CD14-positive monocyte (primary cell): Measurements from ENCODE around the gene THSD4. TPM values are rescaled to one million over a fixed set of nuclear protein-coding genes. Genes with fewer than 3 reads are reported as not detected.

ENCODE experiments used
- DNase-seq, 3 donors: peaks; one replicate each; pipeline ENCODE4 v3.0.0-alpha.2; 2011 to 2022
- H2AFZ ChIP-seq: 2 replicates; pipeline ENCODE4 v1.6.0; 2012; ENCODE audit warnings: mild to moderate bottlenecking, low read depth, low read length, inconsistent platforms; ENCODE audit not compliant: insufficient read depth, poor library complexity, severe bottlenecking
- H3K27ac ChIP-seq, 2 donors: 1 replicate in 1 of 2; 2 replicates in 1 of 2; pipeline ENCODE4 v1.5.1; 2012 to 2013; ENCODE audit warnings: low read length in 2 of 2, control low read depth in 1 of 2, inconsistent platforms in 1 of 2, low read depth in 1 of 2, mild to moderate bottlenecking in 1 of 2
- H3K27me3 ChIP-seq, 2 donors: one replicate each; pipeline versions ENCODE4 v1.6.0 to v1.6.1; 2011 to 2013; ENCODE audit warnings: low read length in 2 of 2; ENCODE audit not compliant: control insufficient read depth in 2 of 2, insufficient read depth in 2 of 2
- H3K36me3 ChIP-seq, 2 donors: replicated peaks in 1 of 2; 1 replicate in 1 of 2; 2 replicates in 1 of 2; pipeline versions ENCODE4 v1.5.1 to v1.6.1; 2012 to 2013; ENCODE audit warnings: low read length in 2 of 2, control low read depth in 1 of 2, inconsistent platforms in 1 of 2, mild to moderate bottlenecking in 1 of 2; ENCODE audit not compliant: insufficient read depth in 2 of 2, control insufficient read depth in 1 of 2
- H3K4me1 ChIP-seq, 2 donors: 1 replicate in 1 of 2; 2 replicates in 1 of 2; pipeline versions ENCODE4 v1.5.1 to v1.6.1; 2012 to 2013; ENCODE audit warnings: low read length in 2 of 2, control low read depth in 1 of 2, inconsistent platforms in 1 of 2, mild to moderate bottlenecking in 1 of 2, moderate library complexity in 1 of 2; ENCODE audit not compliant: insufficient read depth in 2 of 2, control insufficient read depth in 1 of 2
- H3K4me2 ChIP-seq: replicated peaks from 2 replicates; pipeline ENCODE3; 2012; ENCODE audit warnings: low read length, moderate library complexity, mild to moderate bottlenecking; ENCODE audit not compliant: poor library complexity, severe bottlenecking; ENCODE audit errors: extremely low read depth
- H3K4me3 ChIP-seq, 3 experiments: fragments of 200-600 bp in 1 of 3; sonication (generic) in 1 of 3; replicated peaks in 1 of 3; 1 replicate in 2 of 3; 2 replicates in 1 of 3; pipeline ENCODE4 v1.5.1; 2011 to 2013; ENCODE audit warnings: low read length in 3 of 3, mild to moderate bottlenecking in 3 of 3, control low read depth in 2 of 3, low read depth in 2 of 3, inconsistent platforms in 1 of 3, moderate library complexity in 1 of 3
- H3K79me2 ChIP-seq: 2 replicates; pipeline ENCODE4 v1.6.0; 2012; ENCODE audit warnings: mild to moderate bottlenecking, control low read depth, inconsistent platforms, low read length, moderate library complexity; ENCODE audit not compliant: insufficient read depth
- H3K9ac ChIP-seq: 2 replicates; pipeline ENCODE4 v1.6.0; 2017; ENCODE audit warnings: low read length, mild to moderate bottlenecking; ENCODE audit not compliant: insufficient read depth, poor library complexity, severe bottlenecking
- H3K9me3 ChIP-seq, 2 donors: replicated peaks in 1 of 2; 1 replicate in 1 of 2; 2 replicates in 1 of 2; pipeline versions ENCODE4 v1.5.1 to v1.6.1; 2012 to 2013; ENCODE audit warnings: low read length in 2 of 2, control low read depth in 1 of 2; ENCODE audit not compliant: control insufficient read depth in 1 of 2, insufficient read depth in 1 of 2
- H4K20me1 ChIP-seq: 2 replicates; pipeline ENCODE4 v1.6.0; 2012; ENCODE audit warnings: mild to moderate bottlenecking, low read length, control low read depth, moderate library complexity; ENCODE audit not compliant: insufficient read depth
- H3K27ac Mint-ChIP-seq, 7 donors: one replicate each; pipeline ENCODE4 v1.8.0; 2020; ENCODE audit warnings: mild to moderate bottlenecking in 7 of 7, mixed read lengths in 7 of 7, moderate library complexity in 6 of 7, inconsistent platforms in 2 of 7
- H3K27me3 Mint-ChIP-seq, 3 donors: one replicate each; pipeline ENCODE4 v1.8.0; 2021 to 2022; ENCODE audit warnings: low read depth in 3 of 3, mild to moderate bottlenecking in 3 of 3, mixed read lengths in 3 of 3, moderate library complexity in 3 of 3, inconsistent platforms in 1 of 3
- H3K36me3 Mint-ChIP-seq, 2 donors: one replicate each; pipeline ENCODE4 v1.8.0; 2020; ENCODE audit warnings: mixed read lengths in 2 of 2, inconsistent platforms in 1 of 2, mild to moderate bottlenecking in 1 of 2
- H3K4me1 Mint-ChIP-seq: one replicate; pipeline ENCODE4 v1.8.0; 2020; ENCODE audit warnings: mild to moderate bottlenecking, mixed read lengths
- H3K4me3 Mint-ChIP-seq, 2 donors: one replicate each; pipeline ENCODE4 v1.8.0; 2020; ENCODE audit warnings: mild to moderate bottlenecking in 2 of 2, mixed read lengths in 2 of 2, moderate library complexity in 1 of 2
- H3K9me3 Mint-ChIP-seq, 7 donors: one replicate each; pipeline ENCODE4 v1.8.0; 2020 to 2022; ENCODE audit warnings: mixed read lengths in 7 of 7, mild to moderate bottlenecking in 6 of 7, moderate library complexity in 6 of 7, inconsistent platforms in 2 of 7
- WGBS: methylation state at CpG from one replicate; pipeline ENCODE4 v1.1.5; 2013; ENCODE audit warnings: missing lambda C conversion rate; ENCODE audit not compliant: insufficient coverage; 5-methylcytosine and 5-hydroxymethylcytosine counted together
- intact Hi-C, 2 donors: fragments of 100-400 bp; cut with micrococcal nuclease; formaldehyde crosslinking; loops; one replicate each; pipeline versions ENCODE4 v1.15.0 to v1.15.1; 2023
- polyA plus RNA-seq, 3 donors: library from polyadenylated mRNA; depleted of rRNA in 1 of 3; unstranded in 2 of 3; stranded (reverse) in 1 of 3; fragments of 300-500 nt in 2 of 3; fragments of >200 nt in 1 of 3; fragmentation: Illumina TruSeq in 2 of 3; gene quantifications; 1 replicate in 2 of 3; 2 replicates in 1 of 3; pipeline ENCODE4 v1.2.3, GENCODE V29; 2012 to 2021
- TF ChIP-seq, protein P1 (sequence below): fragments of 200-600 bp; IDR thresholded peaks from one replicate; pipeline ENCODE4 v1.8.0; 2022; ENCODE audit warnings: antibody characterized with exemption, mild to moderate bottlenecking

The THSD4 gene
- polyA plus RNA-seq, 3 donors = not detected

DNA sequence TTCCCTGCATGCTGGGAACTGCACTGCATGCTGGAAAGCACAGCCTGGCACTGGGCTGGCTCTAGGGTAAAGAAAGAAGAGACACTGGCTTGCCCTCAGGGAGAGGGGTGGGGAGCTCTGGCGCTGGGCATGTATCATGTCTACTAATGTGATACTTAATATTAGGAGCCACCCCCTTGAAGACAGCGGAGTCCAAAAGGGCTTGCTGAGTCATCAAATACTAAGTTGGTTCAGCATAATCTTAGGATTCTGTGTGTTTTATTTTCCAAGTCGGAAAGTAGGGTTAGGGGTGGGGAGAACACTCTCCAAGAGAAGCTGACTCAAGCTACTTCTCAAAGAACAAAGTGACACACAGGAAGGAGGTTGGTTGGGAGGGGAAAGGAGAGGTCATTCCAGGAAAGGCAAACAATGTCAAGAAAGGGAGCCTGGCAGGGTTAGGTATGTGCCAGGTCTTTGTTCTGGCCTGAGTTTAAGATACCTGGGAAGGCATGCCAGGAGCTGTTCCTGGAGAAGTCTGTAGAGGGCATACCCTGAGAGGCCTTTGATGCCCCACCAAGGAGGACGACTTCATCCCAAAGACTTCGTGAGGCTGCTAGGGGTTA is 457.3 kb downstream of the THSD4 start:
- no peak for DNase-seq
- 89% methylated on average over 3 of the region's 5 CpGs for WGBS

DNA sequence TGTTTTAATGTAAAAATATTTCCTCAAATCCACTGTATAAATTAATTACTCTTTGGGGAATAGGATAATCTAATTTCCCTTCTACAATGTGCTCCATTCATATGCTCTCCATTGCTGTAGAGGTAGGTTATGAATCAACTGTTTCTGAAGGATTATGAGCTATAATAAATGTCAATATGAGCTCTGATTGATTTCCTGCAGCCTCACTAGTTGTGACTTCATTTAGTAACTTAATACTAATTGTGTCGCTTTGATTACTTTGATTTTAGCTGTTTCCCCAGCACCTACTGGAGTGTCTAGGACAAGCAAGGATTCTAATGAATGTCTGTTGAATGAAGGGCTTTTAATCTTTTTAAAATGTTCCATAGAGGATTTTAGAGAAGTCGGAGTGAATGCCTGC is 458.3 kb downstream of the THSD4 start:
- no peaks in the 10 kb centered on the region for H3K36me3 ChIP-seq
- no peaks in the 10 kb centered on the region for H4K20me1 ChIP-seq
- H3K9ac ChIP-seq = no peak overlapping the region
- H3K27me3 ChIP-seq = no peaks in the 10 kb centered on the region
- H3K79me2 ChIP-seq = no peaks in the 10 kb centered on the region
- no peak overlapping the region for H3K27ac Mint-ChIP-seq
- peaks cover under 1 to 12% (median 6%) of the 10 kb centered on the region in 3 donors for H3K27me3 Mint-ChIP-seq
- H3K4me1 ChIP-seq = no peaks in the 10 kb centered on the region
- no peaks in the 10 kb centered on the region for H3K9me3 ChIP-seq
- H2AFZ ChIP-seq = no peak overlapping the region
- H3K27ac ChIP-seq = no peak overlapping the region
- H3K9me3 Mint-ChIP-seq = peaks cover 0 to 3% (median 0%) of the 10 kb centered on the region in 7 donors
- H3K4me2 ChIP-seq = no peak overlapping the region
- no peak for DNase-seq
- no peak overlapping the region for H3K4me3 ChIP-seq
- intact Hi-C loops = no loop called here
- no peak overlapping the region for H3K4me3 Mint-ChIP-seq
- no peaks in the 10 kb centered on the region for H3K36me3 Mint-ChIP-seq
- no CpG with 5 or more reads among the region's 2 CpGs for WGBS
- TF ChIP-seq, protein P1, sequence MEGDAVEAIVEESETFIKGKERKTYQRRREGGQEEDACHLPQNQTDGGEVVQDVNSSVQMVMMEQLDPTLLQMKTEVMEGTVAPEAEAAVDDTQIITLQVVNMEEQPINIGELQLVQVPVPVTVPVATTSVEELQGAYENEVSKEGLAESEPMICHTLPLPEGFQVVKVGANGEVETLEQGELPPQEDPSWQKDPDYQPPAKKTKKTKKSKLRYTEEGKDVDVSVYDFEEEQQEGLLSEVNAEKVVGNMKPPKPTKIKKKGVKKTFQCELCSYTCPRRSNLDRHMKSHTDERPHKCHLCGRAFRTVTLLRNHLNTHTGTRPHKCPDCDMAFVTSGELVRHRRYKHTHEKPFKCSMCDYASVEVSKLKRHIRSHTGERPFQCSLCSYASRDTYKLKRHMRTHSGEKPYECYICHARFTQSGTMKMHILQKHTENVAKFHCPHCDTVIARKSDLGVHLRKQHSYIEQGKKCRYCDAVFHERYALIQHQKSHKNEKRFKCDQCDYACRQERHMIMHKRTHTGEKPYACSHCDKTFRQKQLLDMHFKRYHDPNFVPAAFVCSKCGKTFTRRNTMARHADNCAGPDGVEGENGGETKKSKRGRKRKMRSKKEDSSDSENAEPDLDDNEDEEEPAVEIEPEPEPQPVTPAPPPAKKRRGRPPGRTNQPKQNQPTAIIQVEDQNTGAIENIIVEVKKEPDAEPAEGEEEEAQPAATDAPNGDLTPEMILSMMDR = no peak
- no peaks in the 10 kb centered on the region for H3K4me1 Mint-ChIP-seq

More for the DNA sequence above, 457.3 kb downstream of the THSD4 start:
- no peaks in the 10 kb centered on the region for H3K79me2 ChIP-seq
- no peak overlapping the region for H3K4me2 ChIP-seq
- no peak overlapping the region for H3K4me3 Mint-ChIP-seq
- no peaks in the 10 kb centered on the region for H3K36me3 Mint-ChIP-seq
- H3K27me3 ChIP-seq = no peaks in the 10 kb centered on the region
- intact Hi-C loops = no loop called here
- H3K9me3 ChIP-seq = no peaks in the 10 kb centered on the region
- no peak overlapping the region for H3K4me3 ChIP-seq
- no peaks in the 10 kb centered on the region for H3K36me3 ChIP-seq
- H3K4me1 Mint-ChIP-seq = no peaks in the 10 kb centered on the region
- H3K27ac ChIP-seq = no peak overlapping the region
- no peak overlapping the region for H2AFZ ChIP-seq
- TF ChIP-seq, protein P1 = no peak
- no peak overlapping the region for H3K9ac ChIP-seq
- peaks cover 0 to 3% (median 0%) of the 10 kb centered on the region in 7 donors for H3K9me3 Mint-ChIP-seq
- no peak overlapping the region for H3K27ac Mint-ChIP-seq
- H3K27me3 Mint-ChIP-seq = peaks cover 2 to 12% (median 6%) of the 10 kb centered on the region in 3 donors
- no peaks in the 10 kb centered on the region for H3K4me1 ChIP-seq
- no peaks in the 10 kb centered on the region for H4K20me1 ChIP-seq
